ENCODE data around the gene PMPCB. TPM values are rescaled to one million over a fixed set of nuclear protein-coding genes. Genes with fewer than 3 reads are reported as not detected.

PMPCB gene
- total and polyA plus RNA-seq, 5 experiments from 2014 or later: 75.0 to 89.0 (median 80.0) TPM

DNA sequence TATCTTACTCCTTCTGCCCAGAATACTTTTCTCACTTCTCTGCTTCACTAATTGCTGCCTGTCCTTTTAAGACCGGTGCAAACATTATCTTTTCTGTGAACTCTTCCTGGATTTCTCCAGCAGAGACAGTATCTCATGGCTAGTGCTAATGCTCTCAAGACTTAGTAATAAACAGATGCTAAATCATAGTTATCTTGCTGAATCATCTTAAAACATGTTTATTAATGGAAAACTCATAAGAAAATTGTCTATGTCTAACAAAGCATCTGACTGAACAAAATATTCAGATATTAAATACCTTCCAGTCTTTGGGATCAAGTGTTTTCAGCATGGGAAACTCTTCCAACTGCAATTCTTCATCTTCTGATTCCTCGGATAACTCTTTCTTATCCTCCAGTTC lies 44.2 kb downstream of the PMPCB start:
- Mint-ChIP-seq H3K4me3 (peak overlapping the region in 2 of 10 donors; percentile 2 to 15), H3K4me1 (peaks cover 16 to 62% (median 48%) of the 10 kb centered on the region in 4 donors), H3K9me3 (no peaks in the 10 kb centered on the region), H3K27ac (peak overlapping the region in 2 of 10 donors; percentile 18 to 81), H3K36me3 (peaks cover 6 to 52% (median 26%) of the 10 kb centered on the region in 3 donors), H3K27me3 (no peaks in the 10 kb centered on the region)
- ATAC-seq (no peak), DNase-seq (no peak)
- POLR2A ChIA-PET: no interaction called here

DNA sequence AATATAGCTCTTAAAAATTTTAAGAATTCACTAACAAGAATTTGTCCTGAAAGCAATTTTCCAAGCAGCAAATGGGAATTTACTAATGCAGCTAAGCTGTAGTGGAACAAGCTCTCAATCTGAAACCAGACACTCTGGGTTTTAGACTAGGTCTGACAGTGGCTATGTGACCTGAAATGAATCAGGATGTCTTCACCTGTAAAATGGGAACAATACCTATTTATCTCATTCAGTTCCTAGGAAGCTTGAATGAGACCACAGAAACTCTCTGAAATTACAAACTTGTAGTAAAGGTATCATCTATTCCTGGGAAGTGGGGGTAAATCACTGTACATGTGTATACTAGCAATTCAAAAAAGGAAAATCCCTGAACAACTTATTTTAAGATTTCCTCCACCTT lies 46.1 kb downstream of the PMPCB start:
- POLR2A ChIA-PET: interaction anchor here (1.6 to 2.4 kb wide), 2 partner anchors 46 to 1670 kb away, joined by 5 to 7 read pairs; partner anchors contain the start of genes KMT2E and PMPCB
- peak overlapping the region; percentile 98 to 100 (median 99) for H3K4me3 Mint-ChIP-seq
- H3K4me1 Mint-ChIP-seq: peaks cover 19 to 73% (median 60%) of the 10 kb centered on the region in 4 donors

DNA sequence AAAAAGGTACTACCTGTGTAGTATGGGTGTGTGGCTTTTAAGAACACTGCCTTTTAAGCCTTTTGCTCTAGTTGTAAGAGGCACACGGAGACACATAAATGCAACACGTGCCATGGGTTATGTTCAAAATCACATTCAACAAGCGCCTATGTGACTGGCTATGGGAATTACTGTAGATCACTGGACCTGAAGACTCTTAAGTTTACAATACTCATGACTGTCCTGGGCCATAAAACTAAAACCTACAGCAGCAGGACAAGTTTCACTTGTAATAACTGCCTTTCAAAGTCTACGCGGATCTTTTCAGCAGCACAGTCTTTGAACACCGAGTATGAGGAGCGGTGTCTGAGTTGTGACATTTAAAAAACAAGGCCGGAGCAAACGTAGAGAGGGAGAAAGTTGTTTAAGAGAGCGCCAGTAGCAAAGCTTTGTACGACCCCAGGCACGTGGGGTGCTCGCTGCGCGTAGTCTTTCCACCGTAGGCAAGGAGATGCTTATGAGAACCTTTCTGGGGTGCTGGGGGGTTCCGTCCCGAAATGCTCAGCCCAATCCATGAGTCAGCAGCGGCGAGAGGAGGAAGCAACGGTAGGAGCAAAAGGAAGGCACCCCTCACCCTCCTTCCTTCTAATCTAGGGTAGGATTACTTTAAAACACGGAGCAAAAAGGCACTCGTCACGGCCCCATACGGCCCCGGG lies 46.7 kb downstream of the PMPCB start:
- Mint-ChIP-seq H3K27ac (peak overlapping the region; percentile 92 to 99 (median 98)), H3K36me3 (peaks cover 0 to 35% (median 15%) of the 10 kb centered on the region in 3 donors), H3K4me3 (peak overlapping the region; percentile 98 to 100 (median 99)), H3K4me1 (peaks cover 22 to 79% (median 65%) of the 10 kb centered on the region in 4 donors), H3K9me3 (no peaks in the 10 kb centered on the region), H3K27me3 (no peaks in the 10 kb centered on the region)
- DNase-seq (peak in 7 of 10 donors; percentile 4 to 32 (median 17)), ATAC-seq (peak; percentile 33 to 40)
- POLR2A ChIA-PET: interaction anchor here (0.7 to 2.4 kb wide), 5 partner anchors 45 to 1670 kb away, joined by 3 to 7 read pairs (median 4); partner anchors contain the start of genes KMT2E, NAPEPLD and PMPCB

More for the DNA sequence above, 46.1 kb downstream of the PMPCB start:
- H3K36me3 Mint-ChIP-seq: peaks cover 0 to 36% (median 15%) of the 10 kb centered on the region in 3 donors
- no peaks in the 10 kb centered on the region for H3K9me3 Mint-ChIP-seq
- H3K27me3 Mint-ChIP-seq: no peaks in the 10 kb centered on the region
- H3K27ac Mint-ChIP-seq: peak overlapping the region in 9 of 10 donors; percentile 92 to 99 (median 98)
- ATAC-seq: no peak
- no peak for DNase-seq

DNA sequence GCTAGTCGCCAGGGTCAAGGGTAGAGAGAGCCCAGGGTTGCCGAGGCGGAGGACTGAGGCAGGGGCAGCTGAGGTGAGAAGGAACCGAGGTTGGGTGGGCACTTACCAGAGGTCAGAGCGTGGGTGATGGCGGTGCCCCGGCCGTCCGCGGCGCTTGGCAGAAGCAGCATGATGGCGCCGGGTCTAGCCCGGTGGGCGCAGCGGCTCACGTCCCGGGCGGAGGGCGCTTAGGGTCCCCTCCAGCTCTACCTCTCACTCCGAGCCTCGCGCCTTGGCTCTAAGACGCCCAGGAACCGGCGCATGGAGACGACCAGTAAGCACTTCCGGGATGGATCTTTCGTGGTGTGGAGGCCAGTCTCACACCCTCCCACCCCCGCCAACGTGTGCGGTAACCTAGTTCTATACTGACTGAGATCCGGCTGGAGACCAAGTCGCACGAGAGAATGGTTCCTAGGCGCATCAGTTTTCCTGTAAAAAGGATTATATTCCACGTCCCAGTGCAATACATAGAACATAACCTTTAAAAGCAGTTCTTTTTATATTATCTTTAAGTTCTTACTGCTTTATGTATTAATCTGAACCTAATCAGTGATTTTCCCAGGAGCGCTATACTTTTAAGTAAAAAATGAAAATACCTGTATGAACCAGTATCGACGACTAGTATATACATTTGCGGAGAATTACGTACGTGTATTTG lies 47.4 kb downstream of the PMPCB start, which contains the start of gene DNAJC2:
TSS of gene DNAJC2 (minus strand) at position 315 of the 697 bp plus-strand sequence. CDS start at position 170, 145 bp downstream.
- peak; percentile 89 to 91 for ATAC-seq
- peak within 1 kb of the TSS; percentile 92 to 99 (median 98) for H3K27ac Mint-ChIP-seq
- peak within 1 kb of the TSS; percentile 98 to 100 (median 99) for H3K4me3 Mint-ChIP-seq
- POLR2A ChIA-PET: interaction anchor here (0.7 to 2.4 kb wide), 5 partner anchors 46 to 1669 kb away, joined by 3 to 7 read pairs (median 4); partner anchors contain the start of genes KMT2E, NAPEPLD and PMPCB
- no peaks in the 10 kb centered on the region for H3K9me3 Mint-ChIP-seq
- peak; percentile 68 to 94 (median 84) for DNase-seq
- H3K36me3 Mint-ChIP-seq: peaks cover 0 to 28% (median 13%) of the 10 kb centered on the region in 3 donors
- H3K4me1 Mint-ChIP-seq: peaks cover 20 to 81% (median 65%) of the 10 kb centered on the region in 4 donors
- H3K27me3 Mint-ChIP-seq: no peaks in the 10 kb centered on the region

DNA sequence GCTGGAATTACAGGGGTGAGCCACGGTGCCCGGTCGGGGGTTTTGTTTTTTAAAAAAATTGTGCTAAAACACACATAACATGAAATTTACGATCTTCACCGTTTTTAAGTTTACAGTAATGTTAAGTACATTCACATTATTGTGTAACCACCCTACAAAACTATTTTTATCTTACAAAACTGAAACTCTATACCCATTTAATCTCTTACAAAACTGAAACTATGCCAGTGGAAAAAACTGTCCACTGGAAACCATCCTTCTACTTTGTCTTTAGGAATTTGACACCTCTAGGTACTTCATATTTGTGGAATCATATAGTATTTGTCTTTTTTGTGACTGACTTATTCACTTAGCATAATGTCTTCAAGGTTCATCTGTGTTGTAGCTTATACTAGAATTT lies 49.2 kb downstream of the PMPCB start:
- Mint-ChIP-seq H3K4me1 (peaks cover 26 to 83% (median 62%) of the 10 kb centered on the region in 4 donors), H3K4me3 (peak overlapping the region in 6 of 10 donors; percentile 7 to 100 (median 97)), H3K9me3 (no peaks in the 10 kb centered on the region), H3K27ac (peak overlapping the region in 2 of 10 donors; percentile 63 to 93), H3K27me3 (no peaks in the 10 kb centered on the region), H3K36me3 (peaks cover 0 to 21% (median 0%) of the 10 kb centered on the region in 3 donors)
- POLR2A ChIA-PET: no interaction called here
- DNase-seq (no peak), ATAC-seq (no peak)

DNA sequence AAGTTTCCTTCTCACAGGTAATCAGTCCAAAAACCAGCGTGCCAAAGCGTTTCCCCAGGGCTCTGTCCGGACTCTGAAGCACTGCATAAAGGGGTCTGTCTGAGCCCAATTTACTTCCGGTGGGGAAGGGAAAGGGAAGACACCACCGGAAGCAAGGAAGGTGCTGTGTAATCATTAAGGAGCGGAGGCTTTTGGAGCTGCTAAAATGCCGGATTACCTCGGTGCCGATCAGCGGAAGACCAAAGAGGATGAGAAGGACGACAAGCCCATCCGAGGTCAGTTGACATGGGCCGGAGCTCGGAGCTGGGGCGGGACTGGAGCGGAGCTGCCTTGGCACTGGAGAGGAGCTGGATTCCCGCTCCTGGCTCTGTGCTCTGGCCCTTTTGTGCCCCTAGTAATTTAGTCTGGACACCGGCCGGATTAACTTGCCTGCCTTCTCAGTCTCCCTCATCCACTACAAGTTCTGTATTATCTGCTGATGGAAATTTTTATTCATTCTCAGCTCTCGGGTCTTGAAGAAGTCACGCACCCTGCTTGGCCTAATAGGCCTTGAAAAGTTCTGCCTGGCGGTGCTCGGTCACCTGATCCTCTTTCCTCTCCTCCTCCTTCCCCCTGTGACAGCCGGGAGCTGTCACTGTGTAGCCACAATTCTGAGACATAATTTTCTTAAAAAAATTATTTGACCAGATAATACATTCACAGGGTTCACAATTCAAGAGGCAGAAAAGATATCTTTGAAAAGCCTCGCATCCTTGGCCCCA lies 50.5 kb downstream of the PMPCB start, which contains the start of gene PSMC2:
TSS of gene PSMC2 (plus strand) at position 137 of the 761 bp plus-strand sequence. CDS start at position 206, 69 bp downstream.
- Mint-ChIP-seq H3K36me3 (peaks cover 0 to 24% (median 0%) of the 10 kb centered on the region in 3 donors), H3K4me3 (peak within 1 kb of the TSS; percentile 95 to 100 (median 98)), H3K27ac (peak within 1 kb of the TSS; percentile 93 to 100 (median 98)), H3K4me1 (peaks cover 30 to 82% (median 63%) of the 10 kb centered on the region in 4 donors), H3K27me3 (no peaks in the 10 kb centered on the region), H3K9me3 (no peaks in the 10 kb centered on the region)
- POLR2A ChIA-PET: interaction anchor here (0.8 to 1.3 kb wide), 6 partner anchors 11 to 272 kb away, joined by 3 to 6 read pairs (median 3); no protein-coding TSS in a partner anchor
- peak; percentile 50 to 91 (median 84) for DNase-seq
- peak; percentile 69 to 71 for ATAC-seq

DNA sequence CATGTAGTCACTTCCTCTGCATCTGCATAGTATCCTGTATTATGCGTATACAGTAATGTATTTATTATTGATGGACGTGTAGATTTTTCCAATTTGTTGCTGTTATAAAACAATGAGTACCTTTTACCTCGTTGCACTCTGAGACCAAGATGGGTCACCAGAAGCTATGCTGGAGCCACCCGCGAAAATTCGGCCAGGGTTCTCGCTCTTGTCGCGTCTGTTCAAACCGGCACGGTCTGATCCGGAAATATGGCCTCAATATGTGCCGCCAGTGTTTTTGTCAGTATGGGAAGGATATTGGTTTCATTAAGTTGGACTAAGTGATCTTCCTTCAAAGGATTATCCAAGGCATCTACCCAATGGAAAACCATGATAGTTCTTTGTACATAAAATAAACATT lies 51.2 kb downstream of the PMPCB start:
- H3K9me3 Mint-ChIP-seq: no peaks in the 10 kb centered on the region
- ATAC-seq (no peak), DNase-seq (no peak)
- POLR2A ChIA-PET: interaction anchor here (0.8 to 1.3 kb wide), 4 partner anchors 32 to 198 kb away, joined by 3 to 6 read pairs (median 4); no protein-coding TSS in a partner anchor
- peak overlapping the region; percentile 68 to 98 (median 94) for H3K27ac Mint-ChIP-seq
- H3K4me1 Mint-ChIP-seq: peaks cover 31 to 80% (median 66%) of the 10 kb centered on the region in 4 donors
- peaks cover 0 to 30% (median 0%) of the 10 kb centered on the region in 3 donors for H3K36me3 Mint-ChIP-seq
- H3K4me3 Mint-ChIP-seq: peak overlapping the region; percentile 95 to 100 (median 98)
- no peaks in the 10 kb centered on the region for H3K27me3 Mint-ChIP-seq

DNA sequence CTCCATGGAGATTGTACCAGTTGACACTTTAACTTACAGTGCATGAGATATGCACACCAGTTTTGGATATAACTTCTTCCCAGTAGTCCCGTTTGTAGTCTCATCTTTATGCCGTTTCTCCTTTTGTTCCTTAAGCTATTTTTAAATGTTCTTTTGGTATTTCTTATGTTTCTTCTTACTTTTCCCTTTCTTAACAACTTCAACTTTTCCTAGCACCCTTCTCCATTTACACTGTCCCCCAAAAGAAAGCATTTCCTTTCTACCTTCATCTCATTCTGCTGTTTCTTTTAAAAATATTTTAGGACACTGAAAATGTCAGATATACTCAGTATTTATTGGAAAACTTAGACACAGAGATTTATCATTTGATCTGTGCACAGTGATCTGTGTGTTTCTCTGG lies 51.7 kb downstream of the PMPCB start:
- ATAC-seq (no peak), DNase-seq (no peak)
- peaks cover 0 to 35% (median 0%) of the 10 kb centered on the region in 3 donors for H3K36me3 Mint-ChIP-seq
- H3K4me1 Mint-ChIP-seq: peaks cover 31 to 75% (median 62%) of the 10 kb centered on the region in 4 donors
- peak overlapping the region; percentile 80 to 100 (median 98) for H3K4me3 Mint-ChIP-seq
- POLR2A ChIA-PET: no interaction called here
- H3K27ac Mint-ChIP-seq: peak overlapping the region in 9 of 10 donors; percentile 36 to 97 (median 68)
- no peaks in the 10 kb centered on the region for H3K27me3 Mint-ChIP-seq
- no peaks in the 10 kb centered on the region for H3K9me3 Mint-ChIP-seq

DNA sequence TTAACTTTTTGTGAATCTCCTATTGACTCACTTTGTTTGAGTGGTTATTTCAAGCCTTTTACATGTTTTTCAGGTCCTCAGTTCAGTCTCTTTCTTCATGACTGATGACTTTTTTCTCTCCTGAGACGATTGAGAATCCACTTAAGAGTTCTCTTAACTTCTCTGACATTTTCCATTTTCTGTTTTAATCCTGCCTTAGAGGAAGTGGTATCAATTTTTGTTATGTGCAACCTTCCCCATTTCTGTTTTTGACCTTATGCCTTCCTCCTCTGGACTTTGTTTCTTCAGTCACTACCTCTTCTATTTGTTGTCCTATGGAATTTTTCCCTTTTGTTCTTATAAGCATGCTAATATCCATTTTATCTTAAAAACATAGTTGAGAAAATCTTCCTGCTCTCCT lies 52.6 kb downstream of the PMPCB start:
- no peaks in the 10 kb centered on the region for H3K27me3 Mint-ChIP-seq
- DNase-seq (no peak), ATAC-seq (no peak)
- H3K36me3 Mint-ChIP-seq: peaks cover 0 to 43% (median 0%) of the 10 kb centered on the region in 3 donors
- H3K4me1 Mint-ChIP-seq: peaks cover 31 to 70% (median 58%) of the 10 kb centered on the region in 4 donors
- peak overlapping the region in 9 of 10 donors; percentile 9 to 82 (median 37) for H3K27ac Mint-ChIP-seq
- H3K9me3 Mint-ChIP-seq: no peaks in the 10 kb centered on the region
- peak overlapping the region; percentile 22 to 100 (median 84) for H3K4me3 Mint-ChIP-seq
- POLR2A ChIA-PET: no interaction called here
